OCI-LY1 (cell line): ENCODE results near the gene GRID2.

Experiments
- H2AFZ ChIP-seq: fragments of 200-600 bp; sonication (generic), shearing (Covaris generic); 2 replicates; pipeline ENCODE4 v1.6.0; 2014; ENCODE audit warnings: antibody characterized with exemption, mild to moderate bottlenecking, low read length
- H3F3A ChIP-seq: fragments of 200-600 bp; sonication (generic), shearing (Covaris generic); 2 replicates; pipeline ENCODE4 v1.6.0; 2014; ENCODE audit warnings: mild to moderate bottlenecking, antibody characterized with exemption, low read length, moderate library complexity; ENCODE audit not compliant: insufficient read depth
- H3K27ac ChIP-seq: fragments of 200-600 bp; sonication (generic); 2 replicates; pipeline ENCODE4 v1.5.1; 2014; ENCODE audit warnings: low read length, mixed run types, mild to moderate bottlenecking, low read depth; ENCODE audit not compliant: poor library complexity, severe bottlenecking
- H3K27me3 ChIP-seq: fragments of 200-600 bp; sonication (generic); 2 replicates; pipeline ENCODE4 v1.6.0; 2014; ENCODE audit warnings: antibody characterized with exemption, mild to moderate bottlenecking, low read length, moderate library complexity; ENCODE audit not compliant: insufficient read depth
- H3K36me3 ChIP-seq: fragments of 200-600 bp; sonication (generic); 2 replicates; pipeline ENCODE4 v1.6.1; 2014; ENCODE audit warnings: mild to moderate bottlenecking, antibody characterized with exemption, low read length, moderate library complexity, mixed read lengths; ENCODE audit not compliant: insufficient read depth
- H3K4me1 ChIP-seq: fragments of 200-600 bp; sonication (generic); 2 replicates; pipeline ENCODE4 v1.5.1; 2014; ENCODE audit warnings: mild to moderate bottlenecking, low read length, moderate library complexity; ENCODE audit not compliant: insufficient read depth, severe bottlenecking
- H3K4me2 ChIP-seq: fragments of 200-600 bp; sonication (generic), shearing (Covaris generic); 2 replicates; pipeline ENCODE4 v1.6.1; 2014; ENCODE audit warnings: low read length
- H3K4me3 ChIP-seq: fragments of 200-600 bp; sonication (generic); 2 replicates; pipeline ENCODE4 v1.5.1; 2014; ENCODE audit warnings: low read length, low read depth, mild to moderate bottlenecking, mixed read lengths; ENCODE audit not compliant: poor library complexity, severe bottlenecking
- H3K79me2 ChIP-seq: fragments of 200-600 bp; shearing (Covaris generic); 2 replicates; pipeline ENCODE4 v1.6.1; 2016; ENCODE audit warnings: mixed run types, low read length, mixed read lengths; ENCODE audit not compliant: insufficient read depth
- H3K9ac ChIP-seq: fragments of 200-600 bp; sonication (generic), shearing (Covaris generic); 2 replicates; pipeline ENCODE4 v1.6.1; 2014; ENCODE audit warnings: mild to moderate bottlenecking, low read length, mixed read lengths
- H3K9me2 ChIP-seq: fragments of 200-600 bp; sonication (generic), shearing (Covaris generic); 2 replicates; pipeline ENCODE4 v1.6.1; 2014; ENCODE audit warnings: low read depth, mild to moderate bottlenecking, low read length, mixed read lengths
- H3K9me3 ChIP-seq: fragments of 200-600 bp; shearing (Covaris generic); 2 replicates; pipeline ENCODE4 v1.6.1; 2014; ENCODE audit warnings: low read length, mixed read lengths
- H4K20me1 ChIP-seq: fragments of 200-600 bp; sonication (generic), shearing (Covaris generic); 2 replicates; pipeline ENCODE4 v1.6.0; 2016; ENCODE audit warnings: mild to moderate bottlenecking, low read length; ENCODE audit not compliant: insufficient read depth
- CTCF ChIP-seq: fragments of 200-600 bp; sonication (generic), shearing (Covaris generic); IDR thresholded peaks from 2 replicates; pipeline ENCODE4 v1.5.1; 2017; ENCODE audit warnings: mild to moderate bottlenecking, antibody characterized with exemption, low read length, moderate library complexity, mixed read lengths
- EZH2 ChIP-seq: fragments of 200-600 bp; sonication (generic), shearing (Covaris generic); IDR thresholded peaks from 2 replicates; pipeline ENCODE4 v1.8.0; 2017; ENCODE audit warnings: borderline replicate concordance, mixed run types, mild to moderate bottlenecking, antibody characterized with exemption, low read length, moderate library complexity, mixed read lengths

The GRID2 gene

GRCh38 chr4:92970996-92971395 is 667.2 kb downstream of the GRID2 start:
- no peaks in the 10 kb centered on the region for H3K9me3 ChIP-seq
- no peak overlapping the region; the same call in 1 of the 2 replicates for H2AFZ ChIP-seq
- no peak overlapping the region for H3K27ac ChIP-seq
- no peak overlapping the region for H3K4me3 ChIP-seq
- H3F3A ChIP-seq: no peaks in the 10 kb centered on the region
- H3K4me2 ChIP-seq: no peak overlapping the region
- H4K20me1 ChIP-seq: no peaks in the 10 kb centered on the region
- H3K27me3 ChIP-seq: no peaks in the 10 kb centered on the region
- H3K79me2 ChIP-seq: no peaks in the 10 kb centered on the region
- no peaks in the 10 kb centered on the region for H3K9me2 ChIP-seq
- TF ChIP-seq CTCF (no peak), EZH2 (no peak)
- no peak overlapping the region for H3K9ac ChIP-seq
- no peaks in the 10 kb centered on the region for H3K4me1 ChIP-seq
- no peaks in the 10 kb centered on the region for H3K36me3 ChIP-seq

GRCh38 chr4:92988301-92988700 is 684.5 kb downstream of the GRID2 start:
- Histone ChIP-seq H3K4me1 (no peaks in the 10 kb centered on the region), H3K4me3 (no peak overlapping the region), H3K36me3 (no peaks in the 10 kb centered on the region), H3K79me2 (no peaks in the 10 kb centered on the region), H3K4me2 (no peak overlapping the region), H3F3A (no peaks in the 10 kb centered on the region), H2AFZ (no peak overlapping the region), H4K20me1 (no peaks in the 10 kb centered on the region), H3K9me2 (no peaks in the 10 kb centered on the region), H3K27ac (no peak overlapping the region), H3K9ac (no peak overlapping the region), H3K9me3 (no peaks in the 10 kb centered on the region), H3K27me3 (no peaks in the 10 kb centered on the region)
- no peak for TF ChIP-seq EZH2
- no peak for TF ChIP-seq CTCF

GRCh38 chr4:92992758-92993157 is 689.0 kb downstream of the GRID2 start:
- Histone ChIP-seq H3K9me2 (no peaks in the 10 kb centered on the region), H3K27me3 (no peaks in the 10 kb centered on the region), H4K20me1 (no peaks in the 10 kb centered on the region), H3K36me3 (no peaks in the 10 kb centered on the region), H3K9me3 (no peaks in the 10 kb centered on the region), H2AFZ (no peak overlapping the region), H3F3A (no peaks in the 10 kb centered on the region), H3K4me1 (no peaks in the 10 kb centered on the region), H3K9ac (no peak overlapping the region), H3K27ac (no peak overlapping the region), H3K4me2 (no peak overlapping the region), H3K79me2 (no peaks in the 10 kb centered on the region), H3K4me3 (no peak overlapping the region)
- TF ChIP-seq EZH2 (no peak), CTCF (no peak)
